ENCODE results near the gene HLCS. TPM values are rescaled to one million over a fixed set of nuclear protein-coding genes. Genes with fewer than 3 reads are reported as not detected.

HLCS gene
- total RNA-seq, 1 experiment from 2014 or later: 29.2 TPM

Small RNAs within 50 kb of the gene (small RNA-seq; reads per million reads assigned to genes)
- gene RF00019: 0 reads per million in 2 experiments
- 0.31 to 0.47 reads per million in 2 experiments for gene RNA5SP491

Other genes starting within 250 kb of the HLCS start
- gene RIPPLY3, start 40.0 kb upstream of the HLCS start, total RNA-seq (2014; rRNA removed; shearing (Covaris generic)): 0.20 TPM in 2 replicates
- 28.2 TPM in 2 replicates for gene PIGP, start 106.4 kb upstream of the HLCS start, total RNA-seq (2014; rRNA removed; shearing (Covaris generic))
- 38.0 and 44.5 TPM in 2 replicates for gene TTC3, start 106.6 kb upstream of the HLCS start, total RNA-seq (2014; rRNA removed; shearing (Covaris generic))

Measured in NCI-H460 (cell line).